A673 (cell line): ENCODE results near the gene CDC42SE2.

Source experiments
- EZH2 ChIP-seq: fragments of 200-600 bp; sonication (generic); IDR thresholded peaks from 2 replicates; pipeline ENCODE4 v1.6.1; 2017; ENCODE audit warnings: borderline replicate concordance, low read depth, mild to moderate bottlenecking, mixed read lengths, antibody characterized with exemption, low read length; ENCODE audit not compliant: poor library complexity, severe bottlenecking
- TF ChIP-seq, protein P1 (sequence below): fragments of 300-800, 200-600 bp; sonication (generic); conservative IDR thresholded peaks from 2 replicates; pipeline ENCODE4 v1.5.1; 2017; ENCODE audit warnings: low read depth, mild to moderate bottlenecking, antibody characterized with exemption, low read length, moderate library complexity, mixed read lengths

- TF ChIP-seq, protein P1, sequence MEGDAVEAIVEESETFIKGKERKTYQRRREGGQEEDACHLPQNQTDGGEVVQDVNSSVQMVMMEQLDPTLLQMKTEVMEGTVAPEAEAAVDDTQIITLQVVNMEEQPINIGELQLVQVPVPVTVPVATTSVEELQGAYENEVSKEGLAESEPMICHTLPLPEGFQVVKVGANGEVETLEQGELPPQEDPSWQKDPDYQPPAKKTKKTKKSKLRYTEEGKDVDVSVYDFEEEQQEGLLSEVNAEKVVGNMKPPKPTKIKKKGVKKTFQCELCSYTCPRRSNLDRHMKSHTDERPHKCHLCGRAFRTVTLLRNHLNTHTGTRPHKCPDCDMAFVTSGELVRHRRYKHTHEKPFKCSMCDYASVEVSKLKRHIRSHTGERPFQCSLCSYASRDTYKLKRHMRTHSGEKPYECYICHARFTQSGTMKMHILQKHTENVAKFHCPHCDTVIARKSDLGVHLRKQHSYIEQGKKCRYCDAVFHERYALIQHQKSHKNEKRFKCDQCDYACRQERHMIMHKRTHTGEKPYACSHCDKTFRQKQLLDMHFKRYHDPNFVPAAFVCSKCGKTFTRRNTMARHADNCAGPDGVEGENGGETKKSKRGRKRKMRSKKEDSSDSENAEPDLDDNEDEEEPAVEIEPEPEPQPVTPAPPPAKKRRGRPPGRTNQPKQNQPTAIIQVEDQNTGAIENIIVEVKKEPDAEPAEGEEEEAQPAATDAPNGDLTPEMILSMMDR: no peak
- TF ChIP-seq EZH2: no peak
Observed at GRCh38 chr5:131318455-131318854, 54.6 kb downstream of the CDC42SE2 start.
